ENCODE results near the gene HDAC2.

The HDAC2 gene

GRCh38 chr6:113893866-113894265, 77.1 kb downstream of the HDAC2 start:
- TF ChIP-seq CTCF (IDR thresholded peaks at IDR 0.05; ENCODE audit: insufficient read depth, low read length, poor library complexity, severe bottlenecking) = no peak
- DNase-seq (ENCODE audit: extremely low read depth, insufficient read length) = no peak
- H3K27me3 ChIP-seq (replicated peaks; ENCODE audit: control insufficient read depth, insufficient read depth, low read length) = no peaks in the 10 kb centered on the region
- no peak overlapping the region for H3K4me3 ChIP-seq (replicated peaks; ENCODE audit: low read depth, low read length)
- H3K36me3 ChIP-seq (ENCODE audit: control insufficient read depth, insufficient read depth, low read length) = no peaks in the 10 kb centered on the region

- no peak for TF ChIP-seq CTCF (IDR thresholded peaks at IDR 0.05; ENCODE audit: insufficient read depth, low read length, poor library complexity, severe bottlenecking)
Measured at GRCh38 chr6:113893451-113893850, 77.5 kb downstream of the HDAC2 start.

GRCh38 chr6:113888956-113889630, 81.9 kb downstream of the HDAC2 start:
- H3K36me3 ChIP-seq (ENCODE audit: control insufficient read depth, insufficient read depth, low read length) = no peaks in the 10 kb centered on the region
- H3K27me3 ChIP-seq (replicated peaks; ENCODE audit: control insufficient read depth, insufficient read depth, low read length) = no peaks in the 10 kb centered on the region
- DNase-seq (ENCODE audit: extremely low read depth, insufficient read length) = no peak
- no peak overlapping the region for H3K4me3 ChIP-seq (replicated peaks; ENCODE audit: low read depth, low read length)
- TF ChIP-seq CTCF (IDR thresholded peaks at IDR 0.05; ENCODE audit: insufficient read depth, low read length, poor library complexity, severe bottlenecking) = no peak

More at GRCh38 chr6:113893451-113893850, 77.5 kb downstream of the HDAC2 start:
- Histone ChIP-seq H3K27me3 (replicated peaks; ENCODE audit: control insufficient read depth, insufficient read depth, low read length) (no peaks in the 10 kb centered on the region), H3K36me3 (ENCODE audit: control insufficient read depth, insufficient read depth, low read length) (no peaks in the 10 kb centered on the region), H3K4me3 (replicated peaks; ENCODE audit: low read depth, low read length) (no peak overlapping the region)
- DNase-seq (ENCODE audit: extremely low read depth, insufficient read length) = no peak

GRCh38 chr6:113888493-113888892, 82.5 kb downstream of the HDAC2 start:
- TF ChIP-seq CTCF (IDR thresholded peaks at IDR 0.05; ENCODE audit: insufficient read depth, low read length, poor library complexity, severe bottlenecking) = no peak
- no peak for DNase-seq (ENCODE audit: extremely low read depth, insufficient read length)
- no peaks in the 10 kb centered on the region for H3K27me3 ChIP-seq (replicated peaks; ENCODE audit: control insufficient read depth, insufficient read depth, low read length)
- H3K36me3 ChIP-seq (ENCODE audit: control insufficient read depth, insufficient read depth, low read length) = no peaks in the 10 kb centered on the region
- H3K4me3 ChIP-seq (replicated peaks; ENCODE audit: low read depth, low read length) = no peak overlapping the region

- TF ChIP-seq CTCF (IDR thresholded peaks at IDR 0.05; ENCODE audit: insufficient read depth, low read length, poor library complexity, severe bottlenecking) = no peak
Measured at GRCh38 chr6:113886512-113886911, 84.4 kb downstream of the HDAC2 start.

GRCh38 chr6:113884011-113884410, 86.9 kb downstream of the HDAC2 start:
- no peaks in the 10 kb centered on the region for H3K36me3 ChIP-seq (ENCODE audit: control insufficient read depth, insufficient read depth, low read length)
- H3K27me3 ChIP-seq (replicated peaks; ENCODE audit: control insufficient read depth, insufficient read depth, low read length) = no peaks in the 10 kb centered on the region
- no peak overlapping the region for H3K4me3 ChIP-seq (replicated peaks; ENCODE audit: low read depth, low read length)
- no peak for DNase-seq (ENCODE audit: extremely low read depth, insufficient read length)
- TF ChIP-seq CTCF (IDR thresholded peaks at IDR 0.05; ENCODE audit: insufficient read depth, low read length, poor library complexity, severe bottlenecking) = no peak

More at GRCh38 chr6:113886512-113886911, 84.4 kb downstream of the HDAC2 start:
- Histone ChIP-seq H3K4me3 (replicated peaks; ENCODE audit: low read depth, low read length) (no peak overlapping the region), H3K27me3 (replicated peaks; ENCODE audit: control insufficient read depth, insufficient read depth, low read length) (no peaks in the 10 kb centered on the region), H3K36me3 (ENCODE audit: control insufficient read depth, insufficient read depth, low read length) (no peaks in the 10 kb centered on the region)
- DNase-seq (ENCODE audit: extremely low read depth, insufficient read length) = no peak
